ENCODE results near the gene KCNAB1. TPM values are rescaled to one million over a fixed set of nuclear protein-coding genes. Genes with fewer than 3 reads are reported as not detected.

KCNAB1 gene
- total RNA-seq, 2 donors from 2014 or later: 0.07 to 0.74 TPM

DNA sequence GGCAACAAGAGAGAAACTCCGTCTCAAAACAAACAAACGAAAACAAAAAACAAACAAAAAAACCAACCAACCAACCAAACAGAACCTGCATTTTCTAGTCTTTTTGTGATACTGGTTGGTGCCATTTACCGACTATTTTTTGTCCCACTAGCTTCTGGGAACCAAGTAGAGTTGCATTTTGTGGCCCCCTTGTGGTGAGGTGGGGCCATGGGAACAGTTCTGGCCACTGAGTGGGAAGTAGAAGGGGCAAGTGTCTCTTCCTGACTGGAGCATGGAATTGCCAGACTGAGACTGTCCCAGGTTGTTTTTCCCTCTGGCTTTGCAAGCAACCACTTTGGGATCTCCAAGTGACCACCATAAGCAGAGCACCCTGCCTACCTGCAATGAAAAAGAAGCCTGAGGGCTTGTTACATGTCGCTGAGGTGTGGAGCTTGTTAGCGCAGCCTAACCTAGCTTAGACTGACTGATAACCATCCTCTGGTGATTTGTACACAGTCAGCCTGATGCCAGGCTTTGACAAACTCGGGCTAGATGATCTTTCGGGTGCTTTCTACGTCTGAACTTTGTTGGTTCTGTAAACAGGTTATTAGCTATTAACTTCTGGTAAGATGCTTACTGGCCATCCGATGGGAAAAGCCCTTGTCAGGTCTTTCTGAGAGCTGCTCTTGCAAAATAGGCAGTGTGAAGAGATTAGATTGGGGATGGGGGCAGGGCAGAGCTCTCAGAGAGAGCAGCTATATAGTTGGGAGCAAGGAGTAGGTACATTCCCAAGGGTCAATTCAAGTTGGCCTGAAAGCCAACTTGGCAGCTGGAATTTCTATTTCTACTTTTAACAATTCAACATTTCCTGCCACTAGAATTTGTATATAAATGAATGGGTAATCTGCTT, 262.3 kb downstream of the KCNAB1 start:
- H3K9ac ChIP-seq (ENCODE audit: low read depth in 2 of 2, low read length in 2 of 2): no peak overlapping the region
- intact Hi-C loops (cut with DNase I): loop anchor here (5.0 kb wide), 1 partner anchor 230 kb away; no protein-coding TSS in a partner anchor
- H3K27ac ChIP-seq: no peak overlapping the region
- H3K27me3 ChIP-seq: no peaks in the 10 kb centered on the region
- DNase-seq: peak; percentile 27
- H3K4me3 ChIP-seq: no peak overlapping the region
- H3K4me1 ChIP-seq: no peaks in the 10 kb centered on the region
- no peaks in the 10 kb centered on the region for H3K9me3 ChIP-seq
- TF ChIP-seq, protein P1, sequence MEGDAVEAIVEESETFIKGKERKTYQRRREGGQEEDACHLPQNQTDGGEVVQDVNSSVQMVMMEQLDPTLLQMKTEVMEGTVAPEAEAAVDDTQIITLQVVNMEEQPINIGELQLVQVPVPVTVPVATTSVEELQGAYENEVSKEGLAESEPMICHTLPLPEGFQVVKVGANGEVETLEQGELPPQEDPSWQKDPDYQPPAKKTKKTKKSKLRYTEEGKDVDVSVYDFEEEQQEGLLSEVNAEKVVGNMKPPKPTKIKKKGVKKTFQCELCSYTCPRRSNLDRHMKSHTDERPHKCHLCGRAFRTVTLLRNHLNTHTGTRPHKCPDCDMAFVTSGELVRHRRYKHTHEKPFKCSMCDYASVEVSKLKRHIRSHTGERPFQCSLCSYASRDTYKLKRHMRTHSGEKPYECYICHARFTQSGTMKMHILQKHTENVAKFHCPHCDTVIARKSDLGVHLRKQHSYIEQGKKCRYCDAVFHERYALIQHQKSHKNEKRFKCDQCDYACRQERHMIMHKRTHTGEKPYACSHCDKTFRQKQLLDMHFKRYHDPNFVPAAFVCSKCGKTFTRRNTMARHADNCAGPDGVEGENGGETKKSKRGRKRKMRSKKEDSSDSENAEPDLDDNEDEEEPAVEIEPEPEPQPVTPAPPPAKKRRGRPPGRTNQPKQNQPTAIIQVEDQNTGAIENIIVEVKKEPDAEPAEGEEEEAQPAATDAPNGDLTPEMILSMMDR (IDR thresholded peaks at IDR 0.05): peak; percentile 70
- H3K36me3 ChIP-seq: no peaks in the 10 kb centered on the region

DNA sequence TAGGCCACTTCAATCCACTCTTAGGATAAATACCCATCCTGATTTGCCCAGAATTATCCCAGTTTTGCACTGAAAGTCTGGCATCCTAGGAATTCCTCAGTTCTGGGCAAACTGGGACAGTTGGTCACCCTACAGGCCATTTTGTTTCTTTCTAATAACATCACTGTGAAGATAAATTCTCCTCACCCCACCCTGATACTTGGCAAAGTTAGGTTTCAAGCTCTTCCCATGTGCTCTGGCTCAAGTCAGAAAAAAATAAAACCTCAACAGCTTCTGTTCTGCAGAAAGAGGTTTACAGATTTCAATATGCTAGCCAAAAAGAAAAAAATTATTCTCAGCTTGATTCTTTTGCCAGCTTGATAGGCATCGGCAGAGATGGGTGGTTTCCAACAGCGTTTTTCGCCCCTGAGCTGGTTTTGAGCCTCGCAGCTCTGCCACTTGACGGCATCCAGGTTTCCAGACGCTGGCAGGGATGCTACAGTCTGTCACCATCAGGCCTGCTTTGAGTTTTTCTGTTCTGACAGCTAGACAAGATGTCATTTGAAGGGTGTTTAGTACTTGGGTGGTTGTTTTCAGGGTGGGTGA, 263.2 kb downstream of the KCNAB1 start:
- no peak for DNase-seq
- H3K27me3 ChIP-seq: no peaks in the 10 kb centered on the region
- TF ChIP-seq, protein P1 (IDR thresholded peaks at IDR 0.05): no peak
- intact Hi-C loops (cut with DNase I): loop anchor here (5.0 kb wide), 1 partner anchor 231 kb away; no protein-coding TSS in a partner anchor
- no peak overlapping the region for H3K27ac ChIP-seq
- no peaks in the 10 kb centered on the region for H3K4me1 ChIP-seq
- no peak overlapping the region for H3K9ac ChIP-seq (ENCODE audit: low read depth in 2 of 2, low read length in 2 of 2)
- H3K36me3 ChIP-seq: no peaks in the 10 kb centered on the region
- H3K4me3 ChIP-seq: no peak overlapping the region
- no peaks in the 10 kb centered on the region for H3K9me3 ChIP-seq

- DNase-seq: no peak
- no peak overlapping the region for H3K9ac ChIP-seq (ENCODE audit: low read depth in 2 of 2, low read length in 2 of 2)
- H3K9me3 ChIP-seq: no peaks in the 10 kb centered on the region
- intact Hi-C loops (cut with DNase I): no loop called here
- H3K36me3 ChIP-seq: no peaks in the 10 kb centered on the region
- H3K27me3 ChIP-seq: no peaks in the 10 kb centered on the region
- H3K27ac ChIP-seq: no peak overlapping the region
- TF ChIP-seq, protein P1 (IDR thresholded peaks at IDR 0.05): no peak
- H3K4me3 ChIP-seq: no peak overlapping the region
- no peaks in the 10 kb centered on the region for H3K4me1 ChIP-seq
Observed at GRCh38 chr3:156388497-156389448, 268.4 kb downstream of the KCNAB1 start.

GRCh38 chr3:156389449-156389950, 269.1 kb downstream of the KCNAB1 start:
- no peaks in the 10 kb centered on the region for H3K4me1 ChIP-seq
- H3K4me3 ChIP-seq: no peak overlapping the region
- H3K27ac ChIP-seq: no peak overlapping the region
- H3K36me3 ChIP-seq: no peaks in the 10 kb centered on the region
- no peaks in the 10 kb centered on the region for H3K9me3 ChIP-seq
- DNase-seq: no peak
- no peak overlapping the region for H3K9ac ChIP-seq (ENCODE audit: low read depth in 2 of 2, low read length in 2 of 2)
- intact Hi-C loops (cut with DNase I): no loop called here
- TF ChIP-seq, protein P1 (IDR thresholded peaks at IDR 0.05): no peak
- no peaks in the 10 kb centered on the region for H3K27me3 ChIP-seq

GRCh38 chr3:156390846-156391245, 270.5 kb downstream of the KCNAB1 start:
- no peaks in the 10 kb centered on the region for H3K36me3 ChIP-seq
- H3K27ac ChIP-seq: no peak overlapping the region
- no peak overlapping the region for H3K4me3 ChIP-seq
- H3K27me3 ChIP-seq: no peaks in the 10 kb centered on the region
- TF ChIP-seq, protein P1 (IDR thresholded peaks at IDR 0.05): no peak
- H3K4me1 ChIP-seq: no peaks in the 10 kb centered on the region
- intact Hi-C loops (cut with DNase I): no loop called here
- no peak overlapping the region for H3K9ac ChIP-seq (ENCODE audit: low read depth in 2 of 2, low read length in 2 of 2)
- no peak for DNase-seq
- H3K9me3 ChIP-seq: no peaks in the 10 kb centered on the region

All from colonic mucosa (tissue), 4 donors.